ENCODE measurements around the gene BACH2.
"Not testable (repeated sequence)": the region's sequence is repeated elsewhere in the genome, so short reads cannot be mapped to it uniquely, and the experiment has no call there.

The BACH2 gene

GRCh38 chr6:90233213-90233612 lies 63.4 kb downstream of the BACH2 start:
- DNase-seq: no peak

GRCh38 chr6:90231798-90232197 lies 64.8 kb downstream of the BACH2 start:
- no peak for DNase-seq

GRCh38 chr6:90231308-90231707 lies 65.3 kb downstream of the BACH2 start:
- DNase-seq: no peak

- no peak for DNase-seq
Observed at GRCh38 chr6:90230548-90231215, 66.0 kb downstream of the BACH2 start.

- DNase-seq: no peak
Observed at GRCh38 chr6:90229331-90230010, 67.2 kb downstream of the BACH2 start.

GRCh38 chr6:90227673-90228072 lies 69.0 kb downstream of the BACH2 start:
- DNase-seq: no peak

GRCh38 chr6:90227213-90227612 lies 69.4 kb downstream of the BACH2 start:
- no peak for DNase-seq

GRCh38 chr6:90226257-90226656 lies 70.4 kb downstream of the BACH2 start:
- no peak for DNase-seq

GRCh38 chr6:90224196-90224595 lies 72.4 kb downstream of the BACH2 start:
- DNase-seq: no peak

GRCh38 chr6:90222724-90223198 lies 73.9 kb downstream of the BACH2 start:
- no peak for DNase-seq

GRCh38 chr6:90222008-90222407 lies 74.6 kb downstream of the BACH2 start:
- no peak for DNase-seq

GRCh38 chr6:90221403-90221802 lies 75.2 kb downstream of the BACH2 start:
- DNase-seq: no peak

GRCh38 chr6:90220273-90220672 lies 76.4 kb downstream of the BACH2 start:
- DNase-seq: no peak

- DNase-seq: no peak
Observed at GRCh38 chr6:90219209-90219985, 77.2 kb downstream of the BACH2 start.

- no peak for DNase-seq
Observed at GRCh38 chr6:90218959-90219208, 77.8 kb downstream of the BACH2 start.

GRCh38 chr6:90217506-90218127 lies 79.0 kb downstream of the BACH2 start:
- DNase-seq: no peak

- no peak for DNase-seq
Observed at GRCh38 chr6:90216072-90216977, 80.3 kb downstream of the BACH2 start.

GRCh38 chr6:90214966-90215365 lies 81.7 kb downstream of the BACH2 start:
- DNase-seq: no peak

- no peak for DNase-seq
Observed at GRCh38 chr6:90214461-90214860, 82.2 kb downstream of the BACH2 start.

- no peak for DNase-seq
Observed at GRCh38 chr6:90212274-90212673, 84.4 kb downstream of the BACH2 start.

- DNase-seq: no peak
Observed at GRCh38 chr6:90209527-90209926, 87.1 kb downstream of the BACH2 start.

GRCh38 chr6:90208690-90209089 lies 88.0 kb downstream of the BACH2 start:
- not testable (repeated sequence) for DNase-seq
